Hematopoietic multipotent progenitor cell treated with erythropoietin and hydrocortisone succinate and interleukin-3 and kit ligand, for 4 days (in vitro differentiated cells): Measurements from ENCODE around the gene C1orf94.
"Not testable (repeated sequence)": the region's sequence is repeated elsewhere in the genome, so short reads cannot be mapped to it uniquely, and the experiment has no call there.

Experiments used
- DNase-seq: peaks from one replicate; pipeline ENCODE4 v3.0.0-alpha.2; 2015

Gene C1orf94

GRCh38 chr1:34165422-34165921 lies 11.2 kb upstream of the C1orf94 start:
- DNase-seq: no peak

GRCh38 chr1:34166191-34166624 lies 10.5 kb upstream of the C1orf94 start:
- no peak for DNase-seq

GRCh38 chr1:34166625-34167361 lies 9.9 kb upstream of the C1orf94 start:
- no peak for DNase-seq

GRCh38 chr1:34167389-34167788 lies 9.3 kb upstream of the C1orf94 start:
- DNase-seq: no peak

- DNase-seq: no peak
Measured at GRCh38 chr1:34175744-34176143, 963 bp upstream of the C1orf94 start.

GRCh38 chr1:34178072-34178471 lies 1.4 kb downstream of the C1orf94 start:
- no peak for DNase-seq

- DNase-seq: not testable (repeated sequence)
Measured at GRCh38 chr1:34183381-34183780, 6.7 kb downstream of the C1orf94 start.

- no peak for DNase-seq
Measured at GRCh38 chr1:34186741-34187494, 10.2 kb downstream of the C1orf94 start.

GRCh38 chr1:34188418-34188817 lies 11.7 kb downstream of the C1orf94 start:
- no peak for DNase-seq

GRCh38 chr1:34188985-34189384 lies 12.3 kb downstream of the C1orf94 start:
- DNase-seq: no peak

GRCh38 chr1:34190692-34191091 lies 14.0 kb downstream of the C1orf94 start:
- no peak for DNase-seq

- no peak for DNase-seq
Measured at GRCh38 chr1:34192621-34193020, 15.9 kb downstream of the C1orf94 start.

GRCh38 chr1:34199927-34200326 lies 23.2 kb downstream of the C1orf94 start:
- no peak for DNase-seq

GRCh38 chr1:34212673-34213072 lies 36.0 kb downstream of the C1orf94 start:
- DNase-seq: no peak

- no peak for DNase-seq
Measured at GRCh38 chr1:34213956-34214355, 37.2 kb downstream of the C1orf94 start.

GRCh38 chr1:34231441-34231840 lies 54.7 kb downstream of the C1orf94 start:
- no peak for DNase-seq

GRCh38 chr1:34235594-34235993 lies 58.9 kb downstream of the C1orf94 start:
- DNase-seq: no peak

GRCh38 chr1:34236089-34236488 lies 59.4 kb downstream of the C1orf94 start:
- DNase-seq: no peak

- no peak for DNase-seq
Measured at GRCh38 chr1:34237151-34237815, 60.6 kb downstream of the C1orf94 start.

- no peak for DNase-seq
Measured at GRCh38 chr1:34245967-34246366, 69.3 kb downstream of the C1orf94 start.

- DNase-seq: no peak
Measured at GRCh38 chr1:34250342-34250741, 73.6 kb downstream of the C1orf94 start.

- no peak for DNase-seq
Measured at GRCh38 chr1:34262023-34262853, 85.5 kb downstream of the C1orf94 start.

GRCh38 chr1:34262921-34263320 lies 86.2 kb downstream of the C1orf94 start:
- no peak for DNase-seq
